Measurements from ENCODE around the gene PPP1R13L.

PPP1R13L gene, protein sequence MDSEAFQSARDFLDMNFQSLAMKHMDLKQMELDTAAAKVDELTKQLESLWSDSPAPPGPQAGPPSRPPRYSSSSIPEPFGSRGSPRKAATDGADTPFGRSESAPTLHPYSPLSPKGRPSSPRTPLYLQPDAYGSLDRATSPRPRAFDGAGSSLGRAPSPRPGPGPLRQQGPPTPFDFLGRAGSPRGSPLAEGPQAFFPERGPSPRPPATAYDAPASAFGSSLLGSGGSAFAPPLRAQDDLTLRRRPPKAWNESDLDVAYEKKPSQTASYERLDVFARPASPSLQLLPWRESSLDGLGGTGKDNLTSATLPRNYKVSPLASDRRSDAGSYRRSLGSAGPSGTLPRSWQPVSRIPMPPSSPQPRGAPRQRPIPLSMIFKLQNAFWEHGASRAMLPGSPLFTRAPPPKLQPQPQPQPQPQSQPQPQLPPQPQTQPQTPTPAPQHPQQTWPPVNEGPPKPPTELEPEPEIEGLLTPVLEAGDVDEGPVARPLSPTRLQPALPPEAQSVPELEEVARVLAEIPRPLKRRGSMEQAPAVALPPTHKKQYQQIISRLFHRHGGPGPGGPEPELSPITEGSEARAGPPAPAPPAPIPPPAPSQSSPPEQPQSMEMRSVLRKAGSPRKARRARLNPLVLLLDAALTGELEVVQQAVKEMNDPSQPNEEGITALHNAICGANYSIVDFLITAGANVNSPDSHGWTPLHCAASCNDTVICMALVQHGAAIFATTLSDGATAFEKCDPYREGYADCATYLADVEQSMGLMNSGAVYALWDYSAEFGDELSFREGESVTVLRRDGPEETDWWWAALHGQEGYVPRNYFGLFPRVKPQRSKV

GRCh38 chr19:45404557-45405434 lies at the start of gene PPP1R13L:
PPP1R13L (minus strand) TSS chr19:45405069; CDS start chr19:45398318, 6,751 bp downstream.
- DNase-seq (ENCODE audit: low read depth): peak; percentile 76

DNA sequence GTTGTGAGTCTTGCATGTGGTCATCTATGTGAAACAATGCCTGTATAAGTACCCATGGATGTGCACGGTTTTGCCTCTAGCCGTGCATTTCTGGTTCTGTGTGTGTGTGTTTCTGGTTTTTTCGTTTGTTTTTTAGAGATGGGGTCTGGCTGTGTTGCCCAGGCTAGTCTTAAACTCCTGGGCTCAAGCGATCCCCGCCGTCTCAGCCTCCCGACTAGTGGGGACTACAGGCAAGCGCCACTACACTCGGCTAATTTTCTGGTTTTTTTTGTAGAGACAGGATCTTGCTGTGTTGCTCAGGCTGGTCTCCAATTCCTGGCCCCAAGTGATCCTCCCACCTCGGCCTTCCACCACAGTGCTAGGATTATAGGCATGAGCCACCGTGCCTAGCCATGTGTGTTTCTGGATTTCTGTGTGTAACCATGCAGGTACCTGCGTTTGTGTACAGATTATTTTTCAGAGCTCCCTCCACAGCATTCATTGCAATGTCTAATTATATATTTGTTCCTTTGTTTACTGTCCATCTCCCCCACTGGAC lies 47.0 kb upstream of the PPP1R13L start:
- DNase-seq (ENCODE audit: low read depth): no peak

DNA sequence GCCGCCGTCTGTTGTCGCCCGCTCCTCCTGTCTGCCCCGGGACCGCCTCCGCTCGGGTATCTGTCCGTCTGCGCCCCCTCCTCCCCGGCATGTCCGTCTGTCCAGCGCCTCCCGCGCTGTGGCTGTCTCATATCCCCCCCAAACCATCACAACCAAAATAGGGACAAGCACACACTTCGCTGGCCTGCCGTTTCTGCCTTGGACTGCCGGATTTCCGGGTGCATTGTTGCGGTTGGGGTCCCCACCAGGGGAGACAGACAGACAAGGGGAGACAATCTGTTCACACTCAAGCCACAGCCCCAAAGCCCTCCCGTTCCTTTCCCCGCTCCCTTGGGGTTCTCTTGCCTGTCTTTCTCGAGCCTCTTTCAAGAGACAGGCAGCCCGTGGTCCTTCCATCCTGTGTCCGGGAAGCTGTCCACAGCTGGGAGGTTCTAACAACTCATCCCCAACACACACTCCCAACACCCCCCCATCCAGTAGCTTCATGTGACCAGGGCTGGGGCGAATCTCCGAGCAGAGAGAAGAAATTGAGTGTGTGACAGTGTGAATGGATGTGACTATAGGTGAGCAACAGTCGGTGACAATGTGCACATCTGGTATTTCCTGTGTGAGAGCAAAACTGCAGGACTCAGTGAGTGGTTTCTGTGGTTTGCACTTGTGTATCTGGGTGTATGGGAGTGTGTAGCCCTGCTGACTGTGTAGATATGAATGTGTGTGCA lies 46.4 kb upstream of the PPP1R13L start:
- DNase-seq (ENCODE audit: low read depth): peak; percentile 77

DNA sequence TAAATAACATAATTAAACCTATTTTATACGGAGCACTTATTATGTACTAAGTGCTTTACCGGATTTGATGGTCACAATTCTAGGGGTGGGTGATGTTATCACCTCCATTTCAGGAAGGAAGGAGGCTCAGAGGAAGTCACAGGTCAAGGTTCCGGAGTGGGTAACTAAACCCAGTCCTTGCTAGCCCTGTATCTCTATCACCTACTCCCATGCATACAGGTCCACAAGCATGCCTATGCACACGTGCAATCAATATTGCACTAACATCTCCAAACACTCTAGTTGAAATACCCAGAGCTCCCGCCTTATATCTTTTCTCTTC lies 45.1 kb upstream of the PPP1R13L start:
- no peak for DNase-seq (ENCODE audit: low read depth)

DNA sequence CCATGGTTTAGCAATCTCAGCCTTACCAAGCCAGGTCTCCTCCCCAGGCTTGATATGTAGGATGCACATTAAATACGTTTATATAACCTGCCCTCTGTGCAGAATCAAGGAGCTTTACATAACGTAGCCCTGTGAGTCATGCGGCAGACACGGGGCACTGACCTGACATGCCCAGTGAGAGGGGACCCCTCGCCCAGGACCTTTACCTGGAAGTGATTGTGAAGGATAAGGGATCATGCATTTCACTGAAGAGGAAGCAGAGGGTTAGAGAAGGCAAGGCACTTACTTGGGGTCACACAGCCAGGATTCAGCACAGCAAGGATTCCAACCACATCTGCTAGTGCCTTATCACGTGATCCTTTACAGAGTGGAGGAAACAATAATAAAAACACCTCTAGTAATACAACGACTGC lies 44.0 kb upstream of the PPP1R13L start:
- DNase-seq (ENCODE audit: low read depth): no peak

DNA sequence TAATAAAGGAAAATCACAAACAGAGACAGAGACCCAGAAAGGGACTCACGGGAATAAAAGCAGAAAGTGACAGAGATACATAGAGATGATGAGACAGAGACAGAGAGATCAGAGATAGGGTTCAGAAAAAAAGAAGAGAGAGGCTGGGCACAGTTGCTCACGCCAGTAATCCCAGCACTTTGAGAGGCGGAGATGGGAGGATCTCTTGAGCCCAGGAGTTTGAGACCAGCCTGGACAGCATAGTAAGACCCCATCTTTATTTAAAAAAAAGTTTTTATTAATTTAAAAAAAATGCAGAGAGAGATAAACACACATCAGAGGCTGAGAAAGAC lies 43.5 kb upstream of the PPP1R13L start:
- no peak for DNase-seq (ENCODE audit: low read depth)

DNA sequence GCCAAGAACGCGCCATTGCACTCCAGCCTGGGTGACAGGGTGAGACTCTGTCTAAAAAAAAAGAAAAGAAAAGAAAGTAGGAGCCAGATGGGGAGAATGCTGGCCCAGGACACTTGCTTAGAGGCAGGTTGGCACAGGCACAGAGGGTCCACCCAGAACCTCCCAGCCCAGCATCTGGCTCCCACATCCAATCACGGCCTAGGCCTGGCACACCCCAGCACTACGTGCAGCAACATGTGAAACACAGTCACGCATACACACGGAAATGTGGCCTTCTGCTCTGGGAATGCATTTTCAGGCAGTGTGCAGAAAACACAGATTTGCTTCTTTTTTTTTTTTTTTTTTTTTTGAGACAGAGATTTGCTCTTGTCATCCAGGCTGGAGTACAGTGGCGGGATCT lies 42.1 kb upstream of the PPP1R13L start:
- DNase-seq (ENCODE audit: low read depth): no peak

GRCh38 chr19:45446295-45446694 lies 41.4 kb upstream of the PPP1R13L start:
- DNase-seq (ENCODE audit: low read depth): no peak

DNA sequence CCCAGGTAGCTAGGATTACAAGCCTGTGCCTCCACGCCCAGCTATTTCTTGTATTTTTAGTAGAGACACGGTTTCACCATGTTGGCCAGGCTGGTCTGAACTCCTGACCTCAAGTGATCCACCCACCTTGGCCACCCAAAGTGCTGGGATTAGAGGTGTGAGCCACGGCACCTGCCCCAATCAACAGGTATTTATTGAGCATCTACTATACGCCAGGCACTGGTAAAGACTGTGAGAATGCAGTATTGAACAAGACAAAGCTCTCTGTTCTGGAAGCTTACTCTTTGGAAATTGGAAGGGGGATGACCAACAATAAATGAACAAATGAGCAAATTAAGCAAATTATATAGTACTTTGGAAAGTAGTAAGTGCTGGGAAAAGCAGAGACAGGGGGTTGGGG lies 40.3 kb upstream of the PPP1R13L start:
- no peak for DNase-seq (ENCODE audit: low read depth)

DNA sequence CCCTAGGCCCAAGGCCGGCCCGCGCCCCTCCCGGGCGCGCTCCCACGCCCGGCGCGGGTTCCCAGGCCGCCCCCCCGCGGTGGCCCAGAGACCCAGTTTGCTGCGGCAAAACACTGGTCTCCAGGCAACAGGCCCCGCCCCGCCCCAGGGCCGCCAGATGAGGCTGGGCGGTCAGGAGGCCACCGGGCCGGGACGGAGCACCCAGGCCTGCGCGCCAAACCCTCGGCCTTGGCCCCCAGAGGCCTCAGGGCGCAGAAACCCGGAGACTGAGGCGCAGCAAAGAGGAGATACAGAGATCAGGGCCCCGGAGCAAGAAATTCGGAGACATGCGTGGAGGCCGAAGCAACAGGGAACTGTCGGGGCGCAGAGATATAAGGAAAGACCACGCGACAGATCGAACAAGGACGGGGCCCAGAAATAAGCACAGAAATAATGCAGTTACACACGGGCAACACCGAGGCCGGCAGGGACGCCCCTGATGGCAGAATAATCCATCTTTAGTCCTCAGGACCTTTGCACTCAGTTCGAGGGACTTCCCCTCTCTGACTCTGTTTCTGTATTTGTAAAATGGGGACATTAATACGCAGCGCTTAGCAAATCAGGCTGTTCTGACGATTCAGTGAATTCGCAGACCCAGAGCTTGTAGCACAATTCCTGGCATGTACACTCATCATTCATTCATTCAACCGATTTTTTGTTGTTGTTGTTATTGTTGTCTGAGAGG lies 39.6 kb upstream of the PPP1R13L start:
- DNase-seq (ENCODE audit: low read depth): peak; percentile 83

DNA sequence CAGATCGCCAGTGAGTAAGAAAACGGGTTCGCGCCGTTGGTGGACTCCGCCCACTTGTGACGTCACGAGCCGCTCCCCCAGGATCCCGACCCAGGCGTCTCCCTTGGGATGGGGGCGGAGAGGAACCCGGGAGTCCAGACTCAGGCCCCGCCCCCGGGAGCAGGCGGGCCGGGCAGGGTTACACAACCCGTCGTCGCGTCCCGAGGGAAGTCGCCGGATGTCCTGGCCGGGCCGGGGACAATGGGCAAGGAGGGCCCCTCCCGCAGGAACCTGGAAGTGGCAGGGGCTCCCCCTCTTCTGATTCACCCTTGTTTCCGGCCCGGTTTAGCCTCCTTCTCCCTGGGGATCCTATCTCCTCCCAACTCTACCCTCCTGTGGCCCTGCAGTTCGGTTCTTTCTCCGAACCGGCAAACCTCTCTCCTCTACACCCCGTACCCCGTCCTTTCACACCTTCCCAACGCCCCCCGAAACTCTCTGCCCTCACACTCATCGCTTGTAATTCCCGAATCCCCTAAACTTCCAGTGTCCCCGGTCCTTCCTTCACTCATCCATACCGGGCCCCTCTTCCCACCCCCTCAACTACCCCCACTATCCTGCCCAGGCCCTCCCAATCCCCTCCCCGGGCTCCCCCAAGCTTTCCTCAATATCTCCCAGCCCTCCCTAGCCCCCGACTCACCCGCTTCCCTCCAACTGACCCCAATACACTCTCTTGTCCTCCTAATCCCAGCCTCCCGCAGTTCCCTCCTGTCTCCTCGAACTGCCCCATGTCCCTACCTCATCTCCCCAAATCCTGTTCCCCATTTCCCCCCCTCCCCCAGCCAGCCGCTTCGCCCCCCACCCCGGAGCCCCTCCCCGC lies 38.8 kb upstream of the PPP1R13L start:
- DNase-seq (ENCODE audit: low read depth): peak; percentile 71

DNA sequence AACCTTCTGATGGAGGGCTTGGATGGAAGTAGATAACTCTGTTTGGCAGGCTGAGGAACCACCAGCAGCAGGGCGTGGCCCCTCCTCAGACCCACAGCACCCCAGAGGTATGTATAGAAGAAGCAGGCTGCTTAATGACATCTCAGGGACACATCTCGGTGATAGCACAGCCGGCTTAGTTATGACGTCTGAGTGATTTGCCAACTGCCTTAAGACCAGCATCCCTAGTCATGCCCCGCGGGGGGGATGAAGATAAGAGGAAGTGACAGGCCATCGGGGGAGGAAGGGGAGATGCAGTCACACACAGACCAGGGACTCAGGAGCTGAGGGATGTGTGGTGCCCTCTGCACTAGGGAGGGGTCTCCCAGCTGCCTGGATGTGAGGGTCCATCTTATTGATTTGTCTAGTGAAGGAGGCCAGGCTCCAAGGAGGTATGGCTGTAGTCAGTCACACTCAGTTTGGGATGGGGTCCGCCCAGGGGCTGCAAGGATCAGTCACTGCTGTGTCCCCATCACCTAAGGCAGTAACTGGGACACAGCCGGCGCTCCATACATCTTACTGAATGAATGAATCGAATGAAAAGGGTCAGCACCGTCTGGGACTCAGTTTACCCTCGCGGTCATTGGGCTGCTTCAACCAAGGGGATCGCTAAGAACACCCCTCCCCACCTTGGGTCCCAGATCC lies 38.1 kb upstream of the PPP1R13L start:
- no peak for DNase-seq (ENCODE audit: low read depth)

GRCh38 chr19:45442408-45442777 lies 37.5 kb upstream of the PPP1R13L start:
- no peak for DNase-seq (ENCODE audit: low read depth)

DNA sequence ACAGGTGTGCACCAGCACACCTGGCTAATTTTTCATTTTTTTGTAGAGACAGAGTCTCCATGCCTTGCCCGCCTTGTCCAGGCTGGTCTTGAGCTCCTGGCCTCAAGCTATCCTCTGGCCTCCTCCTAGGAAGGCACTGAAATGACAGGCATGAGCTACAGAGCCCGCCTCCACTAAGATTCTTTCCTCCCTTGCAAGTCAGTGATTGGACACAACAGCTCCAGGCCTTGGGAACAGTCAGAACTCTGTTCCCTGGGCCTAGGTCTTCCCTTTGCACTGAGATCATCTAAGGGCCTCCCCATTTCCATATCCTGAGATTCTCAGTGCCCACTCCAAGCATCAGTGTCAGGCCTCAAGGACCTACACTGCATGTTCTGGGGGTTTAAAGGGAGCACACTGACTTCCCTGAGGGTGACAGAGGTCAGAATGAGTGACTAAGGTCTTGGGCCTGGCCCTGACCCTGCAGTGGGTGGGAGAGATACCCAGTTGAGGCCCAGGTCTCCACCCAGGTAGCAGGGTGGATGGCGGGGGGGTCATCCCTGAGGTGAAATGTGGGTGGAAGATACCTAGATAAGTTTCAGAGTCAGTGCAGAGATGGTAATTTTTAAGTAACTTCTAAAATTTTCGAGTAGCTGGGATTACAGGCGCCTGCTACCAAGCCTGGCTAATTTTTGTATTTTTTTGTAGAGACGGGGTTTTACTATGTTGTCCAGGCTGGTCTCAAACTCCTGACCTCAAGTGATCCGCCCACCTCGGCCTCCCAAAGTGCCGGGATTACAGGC lies 36.2 kb upstream of the PPP1R13L start:
- DNase-seq (ENCODE audit: low read depth): peak; percentile 67

- DNase-seq (ENCODE audit: low read depth): no peak
These were observed 35.4 kb upstream of the PPP1R13L start for GRCh38 chr19:45440259-45440638.

- DNase-seq (ENCODE audit: low read depth): peak; percentile 78
These were observed 34.8 kb upstream of the PPP1R13L start for GRCh38 chr19:45439569-45440258.

DNA sequence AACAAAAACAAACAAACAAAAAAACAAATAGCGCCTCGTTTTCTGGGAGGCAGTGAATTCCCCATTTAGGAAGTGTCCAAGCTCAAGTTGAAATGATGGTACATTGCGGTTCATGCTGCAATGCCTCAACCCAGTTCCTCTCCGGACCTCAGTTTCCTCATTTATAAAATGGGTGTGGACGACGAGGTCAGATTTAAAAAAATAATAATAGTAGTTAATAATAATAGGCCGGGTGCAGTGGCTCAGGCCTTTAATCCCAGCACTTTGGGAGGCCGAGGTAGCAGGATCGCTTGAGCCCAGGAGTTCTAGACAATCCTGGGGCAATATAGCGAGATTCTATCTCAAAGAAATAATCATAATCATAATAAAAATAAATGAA lies 34.3 kb upstream of the PPP1R13L start:
- DNase-seq (ENCODE audit: low read depth): no peak

DNA sequence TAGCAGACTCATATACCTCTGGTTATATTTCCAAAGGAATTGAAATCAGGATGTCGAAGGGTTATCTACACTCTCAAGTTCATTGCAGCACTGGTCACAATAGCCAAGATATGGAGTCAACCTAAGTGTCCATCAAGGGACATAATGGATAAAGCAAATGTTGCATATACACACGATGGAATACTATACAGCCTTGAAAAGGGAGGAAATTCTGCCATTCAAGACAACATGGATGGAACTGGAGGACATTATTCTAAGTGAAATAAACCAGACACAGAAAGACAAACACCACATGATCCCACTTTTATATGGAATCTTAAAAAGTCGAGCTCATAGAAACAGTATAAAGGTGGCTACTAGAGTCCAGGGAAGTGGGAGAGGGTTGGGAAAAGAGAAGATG lies 32.5 kb upstream of the PPP1R13L start:
- no peak for DNase-seq (ENCODE audit: low read depth)

All from iris pigment epithelial cell (primary cell).